Measurements from ENCODE around the gene OPRD1.

Gene OPRD1

GRCh38 chr1:28914228-28915030, 102.5 kb downstream of the OPRD1 start, which contains the start of gene EPB41:
Gene EPB41, plus strand, starts transcription at chr1:28914569. Its CDS starts 72,869 bp downstream, at chr1:28987438.
- DNase-seq, result peak; percentile 96

GRCh38 chr1:28915031-28915895, 103.3 kb downstream of the OPRD1 start:
- DNase-seq, result peak; percentile 66

- peak; percentile 50 for DNase-seq
Observed at GRCh38 chr1:28917757-28918118, 105.8 kb downstream of the OPRD1 start.

Data from stimulated activated CD4-positive, alpha-beta T cell treated with anti-CD3 and anti-CD28 coated beads, Interleukin-15, amount 100 ng/mL, for 24 hours (primary cell).